Measurements from ENCODE around the gene FSCN2. TPM values are rescaled to one million over a fixed set of nuclear protein-coding genes. Genes with fewer than 3 reads are reported as not detected.

FSCN2 gene
- total RNA-seq, 3 donors from 2014 or later, result 0.48 to 3.2 (median 1.6) TPM

DNA sequence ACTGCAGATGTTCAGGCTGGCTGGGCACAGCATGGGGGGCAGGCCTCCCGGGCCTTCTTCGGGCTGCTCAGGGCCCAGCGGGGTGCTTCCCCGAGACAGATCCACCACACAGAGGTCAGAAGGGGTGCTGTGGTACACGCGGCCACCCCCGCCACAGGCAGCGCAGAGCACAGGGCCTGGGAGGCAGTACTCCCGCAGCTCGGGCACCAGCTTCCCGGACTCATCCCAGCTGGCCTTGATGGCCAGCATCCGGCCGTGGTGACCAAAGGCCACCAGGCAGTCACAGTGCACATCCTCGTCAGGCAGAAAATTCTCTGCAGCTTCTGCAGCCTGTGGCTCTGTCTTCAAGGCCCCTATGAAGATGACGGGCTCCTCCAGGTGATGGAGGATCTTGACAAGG is 22.1 kb downstream of the FSCN2 start:
- Histone ChIP-seq H3K4me1 (peaks cover 4 to 9% of the 10 kb centered on the region in 2 donors), H3K27me3 (no peaks in the 10 kb centered on the region), H3K9me3 (no peaks in the 10 kb centered on the region), H3K36me3 (peaks cover 15% of the 10 kb centered on the region), H3K27ac (no peak overlapping the region), H3K4me3 (no peak overlapping the region)
- DNase-seq (ENCODE audit: low spot score in 2 of 2), result no peak
- no peak for TF ChIP-seq POLR2A (IDR thresholded peaks at IDR 0.05)
- TF ChIP-seq, protein P1, sequence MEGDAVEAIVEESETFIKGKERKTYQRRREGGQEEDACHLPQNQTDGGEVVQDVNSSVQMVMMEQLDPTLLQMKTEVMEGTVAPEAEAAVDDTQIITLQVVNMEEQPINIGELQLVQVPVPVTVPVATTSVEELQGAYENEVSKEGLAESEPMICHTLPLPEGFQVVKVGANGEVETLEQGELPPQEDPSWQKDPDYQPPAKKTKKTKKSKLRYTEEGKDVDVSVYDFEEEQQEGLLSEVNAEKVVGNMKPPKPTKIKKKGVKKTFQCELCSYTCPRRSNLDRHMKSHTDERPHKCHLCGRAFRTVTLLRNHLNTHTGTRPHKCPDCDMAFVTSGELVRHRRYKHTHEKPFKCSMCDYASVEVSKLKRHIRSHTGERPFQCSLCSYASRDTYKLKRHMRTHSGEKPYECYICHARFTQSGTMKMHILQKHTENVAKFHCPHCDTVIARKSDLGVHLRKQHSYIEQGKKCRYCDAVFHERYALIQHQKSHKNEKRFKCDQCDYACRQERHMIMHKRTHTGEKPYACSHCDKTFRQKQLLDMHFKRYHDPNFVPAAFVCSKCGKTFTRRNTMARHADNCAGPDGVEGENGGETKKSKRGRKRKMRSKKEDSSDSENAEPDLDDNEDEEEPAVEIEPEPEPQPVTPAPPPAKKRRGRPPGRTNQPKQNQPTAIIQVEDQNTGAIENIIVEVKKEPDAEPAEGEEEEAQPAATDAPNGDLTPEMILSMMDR (IDR thresholded peaks at IDR 0.05), result no peak
- TF ChIP-seq POLR2AphosphoS5 (IDR thresholded peaks at IDR 0.05), result no peak
- intact Hi-C loops (cut with DNase I; ENCODE audit: low total_unique reads), result no loop called here

DNA sequence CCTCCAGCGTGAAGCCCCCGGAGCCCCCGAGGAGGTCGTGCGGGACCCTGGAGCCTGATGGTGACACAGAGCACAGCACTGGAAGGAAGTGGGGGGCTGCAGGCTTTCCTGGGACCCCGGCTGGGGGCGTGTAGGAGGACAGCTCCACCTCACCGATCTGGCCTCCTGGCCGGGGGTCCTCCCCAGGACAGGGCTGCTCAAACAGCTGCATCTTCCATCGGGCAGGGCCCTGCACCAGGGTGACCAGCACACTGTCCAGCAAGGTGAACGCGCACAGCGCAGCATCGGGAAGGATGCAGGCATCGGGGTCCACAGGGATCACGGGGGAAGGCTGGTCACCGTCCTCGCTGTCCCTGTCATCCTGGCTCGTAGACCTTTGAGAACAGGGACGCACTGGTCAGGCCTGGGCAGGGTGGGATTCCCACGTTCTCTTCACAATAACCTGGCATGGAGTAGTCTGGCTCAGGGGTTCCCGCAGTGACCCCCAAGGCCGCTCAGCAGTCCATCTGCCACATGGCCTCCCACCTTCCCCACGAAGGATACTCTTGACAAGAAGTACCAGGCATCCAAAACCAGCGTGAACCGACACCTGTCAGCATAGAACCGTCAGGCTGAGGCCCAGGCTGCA is 22.8 kb downstream of the FSCN2 start:
- Histone ChIP-seq H3K27me3 (no peaks in the 10 kb centered on the region), H3K27ac (peak overlapping the region in 1 of 2 donors; percentile 73), H3K4me3 (peak overlapping the region; percentile 90 to 96 (median 90)), H3K9me3 (no peaks in the 10 kb centered on the region), H3K36me3 (peaks cover 14% of the 10 kb centered on the region), H3K4me1 (peaks cover 4 to 9% of the 10 kb centered on the region in 2 donors)
- TF ChIP-seq, protein P1 (IDR thresholded peaks at IDR 0.05), result no peak
- TF ChIP-seq POLR2AphosphoS5 (IDR thresholded peaks at IDR 0.05) (no peak), POLR2A (IDR thresholded peaks at IDR 0.05) (no peak)
- intact Hi-C loops (cut with DNase I; ENCODE audit: low total_unique reads), result no loop called here
- no peak for DNase-seq (ENCODE audit: low spot score in 2 of 2)

DNA sequence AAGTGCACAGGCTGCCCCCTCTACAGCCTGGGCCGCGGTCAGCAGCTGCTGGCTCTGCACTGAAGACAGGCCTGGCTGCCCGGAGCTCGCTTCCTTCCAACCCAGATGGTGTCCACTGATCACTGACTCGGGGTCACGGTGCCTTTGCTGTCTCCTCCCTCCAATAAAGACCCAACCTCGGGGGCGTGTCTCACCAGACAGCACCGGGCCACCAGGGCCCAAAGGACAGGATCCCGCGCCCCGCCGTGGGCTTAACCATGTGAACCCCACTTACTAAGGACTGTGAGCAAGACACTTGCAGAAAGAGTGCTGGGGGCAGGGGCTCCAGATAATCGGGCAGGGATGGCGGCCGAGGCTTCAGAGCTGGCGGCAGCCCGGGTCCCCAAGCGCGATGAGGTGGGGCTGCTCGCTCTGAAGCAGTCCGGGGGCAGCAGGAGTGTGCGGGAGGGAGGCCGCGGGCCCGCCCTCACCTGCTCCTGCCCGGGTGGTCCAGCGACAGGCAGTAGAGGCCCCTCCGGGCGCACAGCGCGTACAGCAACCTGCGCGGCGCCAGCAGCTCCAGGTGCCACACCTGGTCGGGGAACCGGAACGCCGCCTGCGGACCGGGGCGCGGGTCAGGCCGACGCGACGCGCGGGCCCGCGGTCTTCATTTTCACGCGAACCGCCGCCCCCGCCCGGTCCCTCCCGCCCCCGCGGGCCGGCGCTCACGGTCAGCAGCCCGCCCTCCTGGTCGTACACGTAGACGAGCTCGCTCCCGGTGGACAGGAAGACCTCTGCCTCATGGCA is 23.5 kb downstream of the FSCN2 start:
- TF ChIP-seq, protein P1 (IDR thresholded peaks at IDR 0.05), result no peak
- no peak for TF ChIP-seq POLR2AphosphoS5 (IDR thresholded peaks at IDR 0.05)
- no peak for TF ChIP-seq POLR2A (IDR thresholded peaks at IDR 0.05)
- H3K36me3 ChIP-seq, result peaks cover 7% of the 10 kb centered on the region
- H3K4me3 ChIP-seq, result peak overlapping the region; percentile 90 to 96 (median 90)
- H3K4me1 ChIP-seq, result peaks cover 4 to 9% of the 10 kb centered on the region in 2 donors
- H3K27me3 ChIP-seq, result no peaks in the 10 kb centered on the region
- peak overlapping the region; percentile 46 to 73 for H3K27ac ChIP-seq
- intact Hi-C loops (cut with DNase I; ENCODE audit: low total_unique reads), result no loop called here
- H3K9me3 ChIP-seq, result no peaks in the 10 kb centered on the region
- no peak for DNase-seq (ENCODE audit: low spot score in 2 of 2)

DNA sequence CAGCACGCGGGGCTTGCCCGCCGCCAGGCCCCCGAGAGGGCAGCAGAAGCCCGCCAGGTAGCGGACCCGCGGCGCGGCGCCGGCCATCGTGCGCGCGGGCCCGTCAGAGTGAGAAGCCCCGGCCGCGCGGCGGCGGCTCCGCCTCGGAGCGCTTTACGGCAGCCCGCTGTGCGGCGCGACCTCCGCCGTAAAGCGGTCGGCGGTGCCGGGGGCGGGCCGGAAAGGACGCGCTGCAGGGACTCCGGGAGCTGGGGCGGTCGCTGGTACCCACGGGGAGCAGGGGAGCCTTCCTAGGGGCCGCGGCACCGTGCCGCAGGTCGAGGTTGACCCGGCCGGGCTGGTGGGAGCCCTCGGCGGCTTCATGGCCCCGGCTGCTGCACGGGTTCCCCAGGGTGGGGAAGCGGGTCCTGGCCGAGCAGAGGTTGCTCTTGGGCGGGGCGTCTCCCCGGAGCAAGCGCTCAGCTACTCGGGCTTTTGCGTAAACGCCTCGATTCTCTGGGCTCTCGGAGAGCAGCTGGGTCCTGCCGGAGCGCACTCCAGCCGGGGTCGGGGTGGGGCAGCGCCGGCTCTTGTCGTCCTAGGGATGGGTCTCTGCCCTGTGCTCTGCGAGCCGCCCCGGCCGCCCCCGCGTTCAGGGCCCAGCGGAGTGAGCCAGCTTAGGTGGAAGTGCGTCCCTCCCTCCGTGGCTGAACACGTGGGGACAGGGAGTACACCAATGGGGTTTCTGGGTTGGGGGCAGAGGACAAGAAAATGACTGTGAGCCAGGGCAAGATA is 24.3 kb downstream of the FSCN2 start, which contains the start of gene FAAP100:
FAAP100 (minus strand) TSS at position 110 of the 774 bp plus-strand sequence; CDS start at position 87, 23 bp downstream.
- Histone ChIP-seq H3K36me3 (peaks cover 5% of the 10 kb centered on the region), H3K9me3 (no peaks in the 10 kb centered on the region), H3K4me1 (peaks cover 4 to 9% of the 10 kb centered on the region in 2 donors), H3K27ac (peak within 1 kb of the TSS; percentile 46 to 73), H3K4me3 (peak within 1 kb of the TSS; percentile 90 to 96 (median 90)), H3K27me3 (no peaks in the 10 kb centered on the region)
- peak; percentile 61 to 69 for DNase-seq (ENCODE audit: low spot score in 2 of 2)
- TF ChIP-seq POLR2A (IDR thresholded peaks at IDR 0.05), result no peak
- TF ChIP-seq, protein P1 (IDR thresholded peaks at IDR 0.05), result no peak
- TF ChIP-seq POLR2AphosphoS5 (IDR thresholded peaks at IDR 0.05), result peak in 2 of 3 donors; percentile 31 to 39
- intact Hi-C loops (cut with DNase I; ENCODE audit: low total_unique reads), result no loop called here

All from breast epithelium (tissue), 4 donors.